Measurements from ENCODE around the gene GRHL1. TPM values are rescaled to one million over a fixed set of nuclear protein-coding genes. Genes with fewer than 3 reads are reported as not detected.
A peak's percentile ranks its signal among the peaks of the same experiment; 100 is the strongest.

GRHL1 gene
- polyA plus RNA-seq, 1 of the 3 experiments (the other 2 are of a cell fraction), result 1.0 TPM

GRCh38 chr2:9985531-9986328, 34.2 kb downstream of the GRHL1 start:
- POLR2A ChIA-PET, result interaction anchor here (0.6 kb wide), 1 partner anchor 64 kb away, joined by 3 read pairs; no protein-coding TSS in a partner anchor
- CTCF ChIA-PET, result interaction anchor here (0.9 to 10.8 kb wide), 17 partner anchors 10 to 171 kb away, joined by 3 to 357 read pairs (median 38); partner anchors contain the start of genes KLF11 and TAF1B

More at GRCh38 chr2:9985531-9986328, 34.2 kb downstream of the GRHL1 start:
- Histone ChIP-seq H3F3A (replicated peaks; ENCODE audit: insufficient read depth) (peaks cover 22% of the 10 kb centered on the region), H3K27ac (ENCODE audit: low read depth in 2 of 2, low read length in 1 of 2) (peak overlapping the region in 1 of 2 experiments; percentile 18; a peak in 1 of 4 replicates), H3K79me2 (ENCODE audit: insufficient read depth) (no peaks in the 10 kb centered on the region), H3K4me3 (ENCODE audit: low read depth in 2 of 2, low read length in 1 of 2) (no peak overlapping the region), H3K4me1 (ENCODE audit: control insufficient read depth in 1 of 2, insufficient read depth in 2 of 2, low read depth in 1 of 2, low read length in 1 of 2) (peaks cover 12 to 25% of the 10 kb centered on the region in 2 experiments), H3K9me3 (no peaks in the 10 kb centered on the region), H3K9me2 (no peaks in the 10 kb centered on the region), H3K27me3 (ENCODE audit: insufficient read depth) (no peaks in the 10 kb centered on the region), H3K4me2 (no peak overlapping the region), H3K36me3 (replicated peaks in 1 of 2; ENCODE audit: control insufficient read depth in 1 of 2, insufficient read depth in 2 of 2, low read length in 1 of 2) (no peaks in the 10 kb centered on the region), H2AFZ (ENCODE audit: low read depth) (no peak overlapping the region), H3K9ac (no peak overlapping the region), H4K20me1 (ENCODE audit: insufficient read depth) (no peaks in the 10 kb centered on the region)
- WGBS (ENCODE audit: low lambda C conversion rate), result 91% methylated on average over 5 of the region's 5 CpGs
- no peak for DNase-seq
- no peak for TF ChIP-seq YY1 (IDR thresholded peaks at IDR 0.05; ENCODE audit: low read depth)
- no peak for TF ChIP-seq RXRA (IDR thresholded peaks at IDR 0.05; ENCODE audit: borderline replicate concordance, low read depth)
- TF ChIP-seq USF1 (IDR thresholded peaks at IDR 0.05; ENCODE audit: borderline replicate concordance, low read depth), result no peak
- no peak for TF ChIP-seq REST (IDR thresholded peaks at IDR 0.05; ENCODE audit: low read depth, low read length)
- TF ChIP-seq RFX5 (IDR thresholded peaks at IDR 0.05; ENCODE audit: low read length), result no peak
- no peak for TF ChIP-seq POLR2AphosphoS5 (IDR thresholded peaks at IDR 0.05; ENCODE audit: low read depth, low read length)
- no peak for TF ChIP-seq TAF1 (IDR thresholded peaks at IDR 0.05; ENCODE audit: borderline replicate concordance, low read depth, low read length)

Measured in SK-N-SH (cell line).